CD14-positive monocyte (primary cell): ENCODE data around the gene OR52H1. TPM values are rescaled to one million over a fixed set of nuclear protein-coding genes. Genes with fewer than 3 reads are reported as not detected.

Experiments
- DNase-seq, 3 donors: peaks; one replicate each; pipeline ENCODE4 v3.0.0-alpha.2; 2011 to 2022
- H2AFZ ChIP-seq: 2 replicates; pipeline ENCODE4 v1.6.0; 2012; ENCODE audit warnings: mild to moderate bottlenecking, low read depth, low read length, inconsistent platforms; ENCODE audit not compliant: insufficient read depth, poor library complexity, severe bottlenecking
- H3K27ac ChIP-seq, 2 donors: 1 replicate in 1 of 2; 2 replicates in 1 of 2; pipeline ENCODE4 v1.5.1; 2012 to 2013; ENCODE audit warnings: low read length in 2 of 2, control low read depth in 1 of 2, inconsistent platforms in 1 of 2, low read depth in 1 of 2, mild to moderate bottlenecking in 1 of 2
- H3K27me3 ChIP-seq, 2 donors: one replicate each; pipeline versions ENCODE4 v1.6.0 to v1.6.1; 2011 to 2013; ENCODE audit warnings: low read length in 2 of 2; ENCODE audit not compliant: control insufficient read depth in 2 of 2, insufficient read depth in 2 of 2
- H3K36me3 ChIP-seq, 2 donors: replicated peaks in 1 of 2; 1 replicate in 1 of 2; 2 replicates in 1 of 2; pipeline versions ENCODE4 v1.5.1 to v1.6.1; 2012 to 2013; ENCODE audit warnings: low read length in 2 of 2, control low read depth in 1 of 2, inconsistent platforms in 1 of 2, mild to moderate bottlenecking in 1 of 2; ENCODE audit not compliant: insufficient read depth in 2 of 2, control insufficient read depth in 1 of 2
- H3K4me1 ChIP-seq, 2 donors: 1 replicate in 1 of 2; 2 replicates in 1 of 2; pipeline versions ENCODE4 v1.5.1 to v1.6.1; 2012 to 2013; ENCODE audit warnings: low read length in 2 of 2, control low read depth in 1 of 2, inconsistent platforms in 1 of 2, mild to moderate bottlenecking in 1 of 2, moderate library complexity in 1 of 2; ENCODE audit not compliant: insufficient read depth in 2 of 2, control insufficient read depth in 1 of 2
- H3K4me2 ChIP-seq: replicated peaks from 2 replicates; pipeline ENCODE3; 2012; ENCODE audit warnings: low read length, moderate library complexity, mild to moderate bottlenecking; ENCODE audit not compliant: poor library complexity, severe bottlenecking; ENCODE audit errors: extremely low read depth
- H3K4me3 ChIP-seq, 3 experiments: fragments of 200-600 bp in 1 of 3; sonication (generic) in 1 of 3; replicated peaks in 1 of 3; 1 replicate in 2 of 3; 2 replicates in 1 of 3; pipeline ENCODE4 v1.5.1; 2011 to 2013; ENCODE audit warnings: low read length in 3 of 3, mild to moderate bottlenecking in 3 of 3, control low read depth in 2 of 3, low read depth in 2 of 3, inconsistent platforms in 1 of 3, moderate library complexity in 1 of 3
- H3K79me2 ChIP-seq: 2 replicates; pipeline ENCODE4 v1.6.0; 2012; ENCODE audit warnings: mild to moderate bottlenecking, control low read depth, inconsistent platforms, low read length, moderate library complexity; ENCODE audit not compliant: insufficient read depth
- H3K9ac ChIP-seq: 2 replicates; pipeline ENCODE4 v1.6.0; 2017; ENCODE audit warnings: low read length, mild to moderate bottlenecking; ENCODE audit not compliant: insufficient read depth, poor library complexity, severe bottlenecking
- H3K9me3 ChIP-seq, 2 donors: replicated peaks in 1 of 2; 1 replicate in 1 of 2; 2 replicates in 1 of 2; pipeline versions ENCODE4 v1.5.1 to v1.6.1; 2012 to 2013; ENCODE audit warnings: low read length in 2 of 2, control low read depth in 1 of 2; ENCODE audit not compliant: control insufficient read depth in 1 of 2, insufficient read depth in 1 of 2
- H4K20me1 ChIP-seq: 2 replicates; pipeline ENCODE4 v1.6.0; 2012; ENCODE audit warnings: mild to moderate bottlenecking, low read length, control low read depth, moderate library complexity; ENCODE audit not compliant: insufficient read depth
- H3K27ac Mint-ChIP-seq, 7 donors: one replicate each; pipeline ENCODE4 v1.8.0; 2020; ENCODE audit warnings: mild to moderate bottlenecking in 7 of 7, mixed read lengths in 7 of 7, moderate library complexity in 6 of 7, inconsistent platforms in 2 of 7
- H3K27me3 Mint-ChIP-seq, 3 donors: one replicate each; pipeline ENCODE4 v1.8.0; 2021 to 2022; ENCODE audit warnings: low read depth in 3 of 3, mild to moderate bottlenecking in 3 of 3, mixed read lengths in 3 of 3, moderate library complexity in 3 of 3, inconsistent platforms in 1 of 3
- H3K36me3 Mint-ChIP-seq, 2 donors: one replicate each; pipeline ENCODE4 v1.8.0; 2020; ENCODE audit warnings: mixed read lengths in 2 of 2, inconsistent platforms in 1 of 2, mild to moderate bottlenecking in 1 of 2
- H3K4me1 Mint-ChIP-seq: one replicate; pipeline ENCODE4 v1.8.0; 2020; ENCODE audit warnings: mild to moderate bottlenecking, mixed read lengths
- H3K4me3 Mint-ChIP-seq, 2 donors: one replicate each; pipeline ENCODE4 v1.8.0; 2020; ENCODE audit warnings: mild to moderate bottlenecking in 2 of 2, mixed read lengths in 2 of 2, moderate library complexity in 1 of 2
- H3K9me3 Mint-ChIP-seq, 7 donors: one replicate each; pipeline ENCODE4 v1.8.0; 2020 to 2022; ENCODE audit warnings: mixed read lengths in 7 of 7, mild to moderate bottlenecking in 6 of 7, moderate library complexity in 6 of 7, inconsistent platforms in 2 of 7
- CTCF ChIP-seq: fragments of 200-600 bp; IDR thresholded peaks from one replicate; pipeline ENCODE4 v1.8.0; 2022; ENCODE audit warnings: antibody characterized with exemption, mild to moderate bottlenecking
- WGBS: methylation state at CpG from one replicate; pipeline ENCODE4 v1.1.5; 2013; ENCODE audit warnings: missing lambda C conversion rate; ENCODE audit not compliant: insufficient coverage; 5-methylcytosine and 5-hydroxymethylcytosine counted together
- intact Hi-C, 2 donors: fragments of 100-400 bp; cut with micrococcal nuclease; formaldehyde crosslinking; loops; one replicate each; pipeline versions ENCODE4 v1.15.0 to v1.15.1; 2023
- polyA plus RNA-seq, 3 donors: library from polyadenylated mRNA; depleted of rRNA in 1 of 3; unstranded in 2 of 3; stranded (reverse) in 1 of 3; fragments of 300-500 nt in 2 of 3; fragments of >200 nt in 1 of 3; fragmentation: Illumina TruSeq in 2 of 3; gene quantifications; 1 replicate in 2 of 3; 2 replicates in 1 of 3; pipeline ENCODE4 v1.2.3, GENCODE V29; 2012 to 2021

Gene OR52H1
- polyA plus RNA-seq, 3 donors = not detected

DNA sequence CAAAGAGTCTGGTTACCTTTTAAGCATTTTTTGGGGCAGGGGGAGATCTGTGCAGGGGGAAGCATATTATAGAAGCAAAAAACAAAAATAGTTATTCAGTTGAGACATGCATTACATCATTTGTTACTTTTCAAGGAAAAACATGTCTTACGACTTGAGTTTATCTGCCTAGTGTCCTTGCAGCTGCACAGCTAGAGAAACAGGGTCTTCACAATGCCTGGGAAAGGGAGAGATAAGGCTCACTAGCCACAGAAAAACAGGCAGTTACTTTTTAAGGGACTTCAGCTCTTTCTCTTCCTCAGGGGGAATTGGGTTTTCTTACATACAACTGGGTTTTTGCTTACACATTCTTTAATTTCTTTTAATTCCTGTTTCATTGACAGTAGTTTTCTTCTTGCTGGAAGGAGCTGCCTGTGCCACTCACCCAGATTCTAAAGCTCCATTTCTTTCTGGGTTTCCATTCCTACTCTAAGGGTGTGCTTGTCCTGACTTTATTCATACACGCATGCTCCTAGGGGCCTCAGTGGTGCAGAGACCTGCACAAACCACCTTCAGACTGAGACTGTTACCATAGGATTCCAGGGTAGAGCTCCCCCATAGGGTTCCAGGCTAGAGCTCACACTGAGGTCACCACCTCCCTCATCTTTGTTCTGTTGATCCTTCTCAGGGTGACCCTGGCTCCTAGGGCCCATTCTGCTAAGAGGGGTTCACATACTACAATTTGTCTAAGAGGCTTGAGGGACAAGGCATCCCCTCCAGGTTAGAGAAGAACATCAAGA lies 17.1 kb downstream of the OR52H1 start:
- peaks cover 0 to 9% (median 0%) of the 10 kb centered on the region in 7 donors for H3K9me3 Mint-ChIP-seq
- Histone ChIP-seq H3K79me2 (no peaks in the 10 kb centered on the region), H3K27ac (no peak overlapping the region), H3K4me2 (no peak overlapping the region), H3K36me3 (no peaks in the 10 kb centered on the region), H3K27me3 (no peaks in the 10 kb centered on the region), H3K9me3 (no peaks in the 10 kb centered on the region), H3K9ac (no peak overlapping the region), H4K20me1 (no peaks in the 10 kb centered on the region), H2AFZ (no peak overlapping the region), H3K4me1 (no peaks in the 10 kb centered on the region), H3K4me3 (no peak overlapping the region)
- intact Hi-C loops = no loop called here
- no peak overlapping the region for H3K4me3 Mint-ChIP-seq
- H3K27me3 Mint-ChIP-seq = no peaks in the 10 kb centered on the region
- no peak overlapping the region for H3K27ac Mint-ChIP-seq
- TF ChIP-seq CTCF = no peak
- H3K36me3 Mint-ChIP-seq = no peaks in the 10 kb centered on the region
- no peak for DNase-seq
- peaks cover 6% of the 10 kb centered on the region for H3K4me1 Mint-ChIP-seq
- 97% methylated on average over 2 of the region's 2 CpGs for WGBS

DNA sequence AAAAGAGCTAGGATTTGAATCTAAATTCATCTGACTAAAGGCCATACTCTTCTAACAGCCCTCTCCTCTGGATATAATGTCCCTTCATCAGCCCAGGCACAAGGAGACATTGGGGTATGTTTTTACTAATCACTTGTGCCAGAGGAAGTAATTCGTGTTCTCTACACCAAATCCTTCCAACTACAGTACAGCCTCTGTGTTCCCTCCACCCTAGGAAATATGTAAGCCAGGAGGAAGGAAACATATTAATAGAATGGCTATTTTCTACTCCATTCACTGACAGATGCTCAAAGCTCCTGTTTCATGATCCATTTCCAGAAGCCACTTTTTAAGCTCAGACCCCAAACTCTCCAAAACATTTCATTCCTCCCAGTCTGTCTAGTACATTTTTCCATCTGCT lies 19.8 kb downstream of the OR52H1 start:
- no CpG with 5 or more reads among the region's 1 CpG for WGBS

More for the DNA sequence above, 19.8 kb downstream of the OR52H1 start:
- H4K20me1 ChIP-seq = no peaks in the 10 kb centered on the region
- no peaks in the 10 kb centered on the region for H3K79me2 ChIP-seq
- no peaks in the 10 kb centered on the region for H3K4me1 ChIP-seq
- no peak for DNase-seq
- Mint-ChIP-seq H3K36me3 (no peaks in the 10 kb centered on the region), H3K27me3 (peaks cover 0 to 1% (median 1%) of the 10 kb centered on the region in 3 donors), H3K4me1 (no peaks in the 10 kb centered on the region), H3K27ac (no peak overlapping the region), H3K9me3 (peaks cover 0 to 9% (median 2%) of the 10 kb centered on the region in 7 donors), H3K4me3 (no peak overlapping the region)
- H3K27ac ChIP-seq = no peak overlapping the region
- no peaks in the 10 kb centered on the region for H3K27me3 ChIP-seq
- no peaks in the 10 kb centered on the region for H3K36me3 ChIP-seq
- no peaks in the 10 kb centered on the region for H3K9me3 ChIP-seq
- H3K9ac ChIP-seq = no peak overlapping the region
- H2AFZ ChIP-seq = no peak overlapping the region
- no peak for TF ChIP-seq CTCF
- intact Hi-C loops = no loop called here
- H3K4me2 ChIP-seq = no peak overlapping the region
- no peak overlapping the region for H3K4me3 ChIP-seq
